DOHH2 (cell line): ENCODE data around the gene RUNX2.

ENCODE experiments used
- CTCF ChIP-seq: fragments of 200-600 bp; sonication (generic); IDR thresholded peaks from one replicate; pipeline ENCODE4 v1.5.1; 2014; ENCODE audit warnings: antibody characterized with exemption, mild to moderate bottlenecking, low read depth, low read length; ENCODE audit not compliant: poor library complexity, severe bottlenecking
- EZH2phosphoT487 ChIP-seq: fragments of 200-600 bp; sonication (generic); IDR thresholded peaks from 2 replicates; pipeline ENCODE4 v1.6.1; 2017; ENCODE audit warnings: borderline replicate concordance, mild to moderate bottlenecking, antibody characterized with exemption, low read length, moderate library complexity, mixed read lengths

GRCh38 chr6:45653117-45653883, 325.2 kb downstream of the RUNX2 start:
- no peak for TF ChIP-seq CTCF
- TF ChIP-seq EZH2phosphoT487: no peak
